HL-60 (cell line): ENCODE measurements around the gene EVX1.

ENCODE experiments used
- POLR2AphosphoS5 ChIP-seq: IDR thresholded peaks from 2 replicates; pipeline ENCODE4 v1.6.1; 2012; ENCODE audit warnings: low read depth
- REST ChIP-seq: IDR thresholded peaks from 2 replicates; pipeline ENCODE4 v1.6.1; 2012; ENCODE audit warnings: low read depth; ENCODE audit not compliant: insufficient replicate concordance
- SPI1 ChIP-seq: IDR thresholded peaks from 2 replicates; pipeline ENCODE4 v1.6.1; 2012; ENCODE audit warnings: low read depth, mild to moderate bottlenecking, borderline replicate concordance
- TF ChIP-seq, protein P1 (sequence below): IDR thresholded peaks from one replicate; pipeline ENCODE4 v1.5.1; 2011; ENCODE audit warnings: low read length, control low read depth, inconsistent platforms; ENCODE audit not compliant: insufficient read depth

GRCh38 chr7:27223941-27224575 lies 18.5 kb upstream of the EVX1 start:
- TF ChIP-seq, protein P1, sequence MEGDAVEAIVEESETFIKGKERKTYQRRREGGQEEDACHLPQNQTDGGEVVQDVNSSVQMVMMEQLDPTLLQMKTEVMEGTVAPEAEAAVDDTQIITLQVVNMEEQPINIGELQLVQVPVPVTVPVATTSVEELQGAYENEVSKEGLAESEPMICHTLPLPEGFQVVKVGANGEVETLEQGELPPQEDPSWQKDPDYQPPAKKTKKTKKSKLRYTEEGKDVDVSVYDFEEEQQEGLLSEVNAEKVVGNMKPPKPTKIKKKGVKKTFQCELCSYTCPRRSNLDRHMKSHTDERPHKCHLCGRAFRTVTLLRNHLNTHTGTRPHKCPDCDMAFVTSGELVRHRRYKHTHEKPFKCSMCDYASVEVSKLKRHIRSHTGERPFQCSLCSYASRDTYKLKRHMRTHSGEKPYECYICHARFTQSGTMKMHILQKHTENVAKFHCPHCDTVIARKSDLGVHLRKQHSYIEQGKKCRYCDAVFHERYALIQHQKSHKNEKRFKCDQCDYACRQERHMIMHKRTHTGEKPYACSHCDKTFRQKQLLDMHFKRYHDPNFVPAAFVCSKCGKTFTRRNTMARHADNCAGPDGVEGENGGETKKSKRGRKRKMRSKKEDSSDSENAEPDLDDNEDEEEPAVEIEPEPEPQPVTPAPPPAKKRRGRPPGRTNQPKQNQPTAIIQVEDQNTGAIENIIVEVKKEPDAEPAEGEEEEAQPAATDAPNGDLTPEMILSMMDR: no peak
- TF ChIP-seq REST (no peak), POLR2AphosphoS5 (no peak), SPI1 (no peak)
